AG10803 (cell line): ENCODE measurements around the gene EMC8.

Experiments
- DNase-seq: peaks from one replicate; pipeline ENCODE4 v3.0.0; 2010; ENCODE audit warnings: low read depth
- H3K4me3 ChIP-seq: 2 replicates; pipeline ENCODE4 v1.5.1; 2011; ENCODE audit warnings: mild to moderate bottlenecking, low read length, control low read depth
- TF ChIP-seq, protein P1 (sequence below): conservative IDR thresholded peaks from 2 replicates; pipeline ENCODE4 v1.5.1; 2011; ENCODE audit warnings: mild to moderate bottlenecking, low read length, control low read depth, inconsistent platforms

The EMC8 gene

DNA sequence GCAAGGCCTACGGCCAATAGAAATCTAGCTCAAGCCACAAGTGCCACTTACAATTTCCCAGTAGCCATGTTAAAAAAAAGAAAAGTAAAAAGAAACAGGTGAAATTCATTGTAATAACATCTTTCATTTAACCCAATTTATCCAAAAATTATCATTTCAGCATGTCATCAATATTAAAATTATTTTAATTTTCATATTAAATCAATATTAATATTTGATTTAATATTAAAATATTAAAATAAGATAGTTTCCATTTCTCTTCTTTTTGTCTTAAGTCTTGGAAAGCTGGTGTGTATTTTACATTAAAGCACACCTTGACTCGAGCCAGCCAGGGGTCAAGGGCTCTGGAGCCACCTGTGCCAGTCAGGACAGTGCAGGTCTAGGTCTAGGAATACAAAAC lies 35.7 kb downstream of the EMC8 start:
- TF ChIP-seq, protein P1, sequence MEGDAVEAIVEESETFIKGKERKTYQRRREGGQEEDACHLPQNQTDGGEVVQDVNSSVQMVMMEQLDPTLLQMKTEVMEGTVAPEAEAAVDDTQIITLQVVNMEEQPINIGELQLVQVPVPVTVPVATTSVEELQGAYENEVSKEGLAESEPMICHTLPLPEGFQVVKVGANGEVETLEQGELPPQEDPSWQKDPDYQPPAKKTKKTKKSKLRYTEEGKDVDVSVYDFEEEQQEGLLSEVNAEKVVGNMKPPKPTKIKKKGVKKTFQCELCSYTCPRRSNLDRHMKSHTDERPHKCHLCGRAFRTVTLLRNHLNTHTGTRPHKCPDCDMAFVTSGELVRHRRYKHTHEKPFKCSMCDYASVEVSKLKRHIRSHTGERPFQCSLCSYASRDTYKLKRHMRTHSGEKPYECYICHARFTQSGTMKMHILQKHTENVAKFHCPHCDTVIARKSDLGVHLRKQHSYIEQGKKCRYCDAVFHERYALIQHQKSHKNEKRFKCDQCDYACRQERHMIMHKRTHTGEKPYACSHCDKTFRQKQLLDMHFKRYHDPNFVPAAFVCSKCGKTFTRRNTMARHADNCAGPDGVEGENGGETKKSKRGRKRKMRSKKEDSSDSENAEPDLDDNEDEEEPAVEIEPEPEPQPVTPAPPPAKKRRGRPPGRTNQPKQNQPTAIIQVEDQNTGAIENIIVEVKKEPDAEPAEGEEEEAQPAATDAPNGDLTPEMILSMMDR = no peak
- no peak overlapping the region for H3K4me3 ChIP-seq
- DNase-seq = no peak

DNA sequence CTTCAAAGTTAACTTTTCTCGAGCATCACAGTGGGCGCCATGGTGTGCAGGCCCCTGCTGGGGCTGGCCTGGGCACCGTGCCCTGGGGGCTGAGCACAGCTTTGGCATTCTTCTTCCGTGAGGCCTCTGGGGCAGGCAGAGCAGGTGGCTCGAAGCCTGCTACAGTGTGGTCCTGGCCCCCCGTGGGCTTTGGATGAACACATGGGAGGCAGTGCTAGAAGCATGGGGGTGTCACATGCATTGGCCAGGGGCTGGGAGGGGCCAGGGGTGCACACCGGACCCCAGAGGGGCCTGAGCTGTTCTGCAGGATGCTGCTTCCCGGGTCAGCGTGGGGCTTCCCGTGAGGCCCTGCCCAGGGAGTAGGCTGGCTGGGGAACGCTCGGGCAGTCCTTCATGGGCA lies 36.4 kb downstream of the EMC8 start:
- TF ChIP-seq, protein P1 = no peak

DNA sequence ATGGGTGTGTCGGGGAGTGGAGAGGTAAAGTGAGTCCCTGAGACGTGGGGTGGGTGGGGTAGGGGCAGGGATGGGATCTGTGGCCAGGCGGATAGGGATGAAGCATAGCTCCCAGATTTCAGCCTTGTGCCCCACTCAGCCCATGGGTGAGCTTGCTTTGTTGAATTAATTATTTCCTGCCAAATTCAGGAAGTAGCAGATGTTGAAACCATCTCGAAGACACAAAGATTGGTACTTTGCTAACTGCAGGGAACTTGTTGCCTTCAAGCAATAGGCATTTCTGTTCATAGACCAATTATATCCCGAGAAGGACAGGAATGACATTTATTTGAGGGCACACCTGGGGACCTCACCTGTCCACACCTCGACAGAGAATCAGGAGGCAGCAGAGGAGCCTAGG lies 37.5 kb downstream of the EMC8 start:
- H3K4me3 ChIP-seq = no peak overlapping the region
- DNase-seq = no peak
- TF ChIP-seq, protein P1 = no peak

More for the DNA sequence above, 36.4 kb downstream of the EMC8 start:
- no peak for DNase-seq
- H3K4me3 ChIP-seq = no peak overlapping the region

DNA sequence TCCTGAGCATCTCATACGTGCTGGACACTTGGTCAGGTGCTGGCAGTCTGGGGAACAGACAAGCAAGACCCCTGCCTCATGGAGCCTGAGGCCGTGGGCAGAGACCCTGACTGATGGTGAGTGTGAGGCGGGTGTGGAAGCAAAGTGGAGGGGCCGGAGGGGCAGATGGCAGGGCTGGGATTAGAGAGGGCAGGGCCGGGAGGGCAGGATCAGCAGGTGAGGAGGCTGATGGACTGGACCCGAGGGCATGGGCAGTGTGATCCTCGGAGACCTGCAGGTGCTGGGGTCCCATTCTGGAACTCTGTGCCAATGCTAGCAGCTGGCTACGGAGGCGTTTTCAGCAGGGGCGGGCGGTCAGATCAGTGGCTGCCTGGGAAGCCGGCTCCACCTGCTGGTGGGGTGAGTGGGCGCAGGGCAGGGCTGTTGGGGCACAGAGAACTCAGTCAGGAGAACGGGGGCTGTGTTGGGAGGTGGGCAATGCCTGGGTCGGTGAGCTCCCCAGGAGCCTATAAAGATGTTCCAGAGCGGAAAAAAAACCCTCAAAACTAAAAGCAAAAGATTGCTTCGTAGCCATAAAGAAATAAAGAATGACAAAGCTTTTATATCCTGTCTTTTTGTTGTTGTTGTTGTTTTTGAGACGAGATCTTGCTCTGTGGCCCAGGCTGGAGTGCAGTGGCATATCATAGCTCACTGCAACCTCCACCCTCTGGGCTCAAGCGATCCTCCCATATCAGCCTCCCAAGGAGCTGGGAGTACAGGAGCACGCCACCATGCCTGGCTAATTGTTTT lies 39.5 kb downstream of the EMC8 start:
- no peak for DNase-seq
- TF ChIP-seq, protein P1 = peak; percentile 19; the same call in 1 of the 2 replicates
- H3K4me3 ChIP-seq = no peak overlapping the region

DNA sequence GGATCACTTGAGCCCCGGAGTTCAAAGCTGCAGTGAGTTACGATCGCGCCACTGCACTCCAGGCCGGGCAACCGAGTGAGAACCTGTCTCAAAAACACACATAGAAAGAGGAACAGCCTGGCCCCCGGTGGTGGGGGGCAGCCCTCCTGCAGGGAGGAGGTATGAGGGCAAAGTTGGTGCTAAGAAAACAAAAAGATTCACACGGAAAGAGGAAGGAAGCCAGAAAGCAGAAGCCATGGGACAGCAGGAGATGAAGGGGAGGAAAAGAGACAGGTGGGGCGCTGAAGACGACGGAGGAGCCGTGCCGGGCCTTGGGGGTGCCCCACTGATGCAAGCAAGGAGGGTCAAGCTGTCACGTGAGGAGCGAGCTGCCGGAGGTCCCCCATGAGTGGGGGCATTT lies 40.2 kb downstream of the EMC8 start:
- DNase-seq = no peak
- H3K4me3 ChIP-seq = no peak overlapping the region
- TF ChIP-seq, protein P1 = no peak

DNA sequence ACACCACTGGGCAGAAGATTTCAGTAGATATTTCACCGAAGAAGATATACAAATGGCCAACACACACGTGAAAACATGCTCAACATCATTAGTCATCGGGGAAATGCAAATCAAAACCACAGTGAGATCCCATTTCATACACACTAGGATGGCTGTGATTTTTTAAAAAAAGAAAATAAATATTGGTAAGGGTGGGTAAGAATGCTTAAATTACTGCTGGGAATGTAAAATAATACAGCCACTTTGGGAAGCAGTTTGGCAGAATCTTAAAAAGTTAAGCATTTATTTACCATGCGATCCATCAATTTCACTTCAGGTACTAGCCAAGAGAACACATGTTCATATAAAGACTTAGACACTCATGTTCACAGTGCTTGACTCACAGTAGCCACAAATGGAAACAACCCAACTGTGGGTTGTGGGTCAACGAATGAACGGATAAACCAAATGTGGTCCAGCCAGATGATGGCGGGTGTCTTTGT lies 42.0 kb downstream of the EMC8 start:
- H3K4me3 ChIP-seq = no peak overlapping the region
- TF ChIP-seq, protein P1 = no peak
- DNase-seq = peak; percentile 65

DNA sequence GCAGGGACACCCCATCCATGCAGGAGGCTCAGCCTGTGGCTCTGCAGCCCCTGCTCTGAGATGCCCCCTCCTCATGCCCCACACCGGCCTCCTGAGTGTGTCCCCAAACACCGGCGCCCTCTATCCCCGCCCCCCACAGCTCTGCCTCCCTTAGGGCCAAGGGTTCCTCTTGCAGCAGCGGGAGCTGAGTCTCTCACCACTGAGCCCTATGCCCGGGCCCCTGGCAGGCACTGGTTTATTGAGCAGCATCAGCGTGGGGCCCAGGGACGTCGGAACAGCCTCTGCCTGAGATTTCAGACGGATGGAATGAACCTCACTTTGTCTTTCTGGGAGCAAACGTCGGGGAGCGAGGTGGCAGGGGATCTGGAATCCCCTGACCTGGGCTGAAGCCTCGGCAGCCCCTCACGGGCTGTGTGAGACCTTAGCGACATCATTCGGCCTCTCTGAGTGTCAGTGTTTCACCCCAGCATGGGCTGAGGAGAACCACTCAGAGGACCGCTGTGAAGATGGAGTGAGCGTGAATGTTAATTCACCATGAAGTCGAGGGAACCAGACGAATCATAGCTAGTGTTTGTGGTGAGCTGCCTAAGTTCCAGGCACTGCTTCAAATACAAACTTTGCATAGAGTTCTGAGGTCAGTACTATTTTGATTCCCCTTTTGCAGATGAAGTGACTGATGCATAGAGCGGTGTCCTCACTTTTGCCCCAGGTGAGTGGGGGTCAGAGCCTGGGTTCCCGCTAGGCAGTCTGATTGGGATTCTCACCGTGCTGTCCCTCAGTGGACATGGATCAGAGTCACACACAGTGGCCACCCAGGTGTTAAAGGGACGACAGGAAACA lies 43.2 kb downstream of the EMC8 start:
- no peak overlapping the region for H3K4me3 ChIP-seq
- peak; percentile 16 for DNase-seq
- TF ChIP-seq, protein P1 = no peak
